Naive thymus-derived CD4-positive, alpha-beta T cell (primary cell): ENCODE results near the gene MTX1. TPM values are rescaled to one million over a fixed set of nuclear protein-coding genes. Genes with fewer than 3 reads are reported as not detected.

Experiments
- ATAC-seq: fragments of 150-1000 bp; cut with Tn5 transposase; 2 replicates; pipeline ENCODE4 v1.10.0; 2021; ENCODE audit warnings: mild to moderate bottlenecking, moderate library complexity
- CTCF ChIA-PET: fragments of 350-600 bp; sonication (Branson Sonifier 250); formaldehyde crosslinking; loops from one replicate; lab custom pipeline; 2021; ENCODE audit warnings: antibody characterized with exemption; lab: Charles Lee
- POLR2A ChIA-PET: fragments of 350-600 bp; sonication (Branson Sonifier 250); formaldehyde crosslinking; loops from one replicate; lab custom pipeline; 2021; ENCODE audit warnings: antibody characterized with exemption, inconsistent platforms; lab: Charles Lee
- DNase-seq, 9 donors: peaks; one replicate each; pipeline versions ENCODE4 v3.0.0 to v3.0.0-alpha.2; 2020 to 2022; ENCODE audit warnings: mixed read lengths in 1 of 9
- H3K27ac ChIP-seq: one replicate; pipeline ENCODE4 v1.7.0; 2013; ENCODE audit warnings: mild to moderate bottlenecking, low read depth, low read length, moderate library complexity
- H3K27me3 ChIP-seq, 2 donors: one replicate each; pipeline ENCODE4 v1.7.0; 2013; ENCODE audit warnings: low read length in 2 of 2, mild to moderate bottlenecking in 2 of 2, moderate library complexity in 2 of 2; ENCODE audit not compliant: control insufficient read depth in 2 of 2, insufficient read depth in 2 of 2
- H3K36me3 ChIP-seq, 3 experiments: 1 replicate in 2 of 3; 2 replicates in 1 of 3; pipeline ENCODE4 v1.7.0; 2013; ENCODE audit warnings: low read length in 3 of 3, mild to moderate bottlenecking in 3 of 3, moderate library complexity in 1 of 3; ENCODE audit not compliant: insufficient read depth in 3 of 3, control insufficient read depth in 2 of 3
- H3K4me1 ChIP-seq, 2 donors: one replicate each; pipeline ENCODE4 v1.7.0; 2013; ENCODE audit warnings: low read length in 2 of 2, mild to moderate bottlenecking in 2 of 2, moderate library complexity in 1 of 2; ENCODE audit not compliant: control insufficient read depth in 2 of 2, insufficient read depth in 2 of 2
- H3K4me3 ChIP-seq: 2 replicates; pipeline ENCODE4 v1.7.0; 2013; ENCODE audit warnings: mild to moderate bottlenecking, low read length
- H3K9me3 ChIP-seq, 3 experiments: 1 replicate in 2 of 3; 2 replicates in 1 of 3; pipeline ENCODE4 v1.7.0; 2013; ENCODE audit warnings: low read length in 3 of 3; ENCODE audit not compliant: control insufficient read depth in 2 of 3
- H3K27ac Mint-ChIP-seq, 9 donors: one replicate each; pipeline ENCODE4 v1.8.0; 2020 to 2022; ENCODE audit warnings: mixed read lengths in 9 of 9, mild to moderate bottlenecking in 8 of 9, moderate library complexity in 5 of 9, inconsistent platforms in 2 of 9
- H3K27me3 Mint-ChIP-seq, 5 donors: one replicate each; pipeline ENCODE4 v1.8.0; 2021 to 2022; ENCODE audit warnings: mixed read lengths in 5 of 5, mild to moderate bottlenecking in 1 of 5
- H3K36me3 Mint-ChIP-seq, 5 donors: one replicate each; pipeline ENCODE4 v1.8.0; 2020 to 2022; ENCODE audit warnings: mixed read lengths in 5 of 5, mild to moderate bottlenecking in 3 of 5, inconsistent platforms in 1 of 5
- H3K4me1 Mint-ChIP-seq, 7 donors: one replicate each; pipeline ENCODE4 v1.8.0; 2020 to 2022; ENCODE audit warnings: mixed read lengths in 7 of 7, mild to moderate bottlenecking in 3 of 7, inconsistent platforms in 1 of 7
- H3K4me3 Mint-ChIP-seq, 10 donors: one replicate each; pipeline ENCODE4 v1.8.0; 2020 to 2022; ENCODE audit warnings: mild to moderate bottlenecking in 10 of 10, mixed read lengths in 10 of 10, moderate library complexity in 6 of 10, inconsistent platforms in 2 of 10
- H3K9me3 Mint-ChIP-seq, 11 donors: one replicate each; pipeline ENCODE4 v1.8.0; 2020 to 2022; ENCODE audit warnings: mixed read lengths in 11 of 11, mild to moderate bottlenecking in 4 of 11, inconsistent platforms in 1 of 11, moderate library complexity in 1 of 11
- intact Hi-C, 2 donors: fragments of 100-400 bp; cut with micrococcal nuclease; formaldehyde crosslinking; loops; one replicate each; pipeline ENCODE4 v1.15.1; 2023
- polyA plus RNA-seq, 2 donors: library from polyadenylated mRNA; unstranded; fragments of 300-500 nt; fragmentation: Illumina TruSeq; gene quantifications; one replicate each; pipeline ENCODE4 v1.2.3, GENCODE V29; 2021
- total RNA-seq, 6 experiments: library from RNA in 5 of 6; stranded (reverse) in 5 of 6; gene quantifications; 1 replicate in 5 of 6; 2 replicates in 1 of 6; pipeline ENCODE4 v1.2.3 and lab custom pipeline; 2021 to 2026

Gene MTX1
- total and polyA plus RNA-seq, 7 experiments from 2014 or later, result 19.5 to 49.9 (median 28.9) TPM

DNA sequence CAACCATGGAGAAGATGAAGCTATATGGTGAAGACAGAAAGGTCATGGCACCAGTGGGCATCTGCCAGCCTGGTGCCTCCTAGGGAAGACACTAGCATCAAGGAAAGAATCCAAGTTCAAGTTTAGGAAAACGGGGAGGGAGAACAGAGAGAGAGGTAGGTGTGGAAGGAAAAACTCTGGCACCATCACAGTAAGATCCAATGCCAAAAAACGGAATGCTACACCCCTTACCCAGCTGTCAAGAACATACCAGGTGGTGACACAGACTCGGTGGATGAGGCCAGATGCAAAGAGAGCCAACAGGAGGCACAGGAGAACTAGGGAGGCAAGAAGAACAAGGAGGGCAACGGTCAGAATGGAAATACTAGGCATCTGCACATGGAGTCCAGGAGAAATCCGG is 39.0 kb upstream of the MTX1 start:
- Mint-ChIP-seq H3K27ac (peak overlapping the region in 1 of 9 donors; percentile 75), H3K9me3 (peaks cover 0 to 4% (median 0%) of the 10 kb centered on the region in 11 donors), H3K4me3 (peak overlapping the region in 3 of 10 donors; percentile 0 to 20 (median 7)), H3K4me1 (peaks cover 27 to 52% (median 38%) of the 10 kb centered on the region in 7 donors), H3K27me3 (peaks cover 0 to 10% (median 0%) of the 10 kb centered on the region in 5 donors), H3K36me3 (peaks cover 3 to 15% (median 11%) of the 10 kb centered on the region in 5 donors)
- ATAC-seq (no peak), DNase-seq (no peak)
- H3K36me3 ChIP-seq, result peaks cover 0 to 24% (median 0%) of the 10 kb centered on the region in 3 experiments
- ChIA-PET CTCF (interaction anchor here (0.5 to 6.6 kb wide), 9 partner anchors 24 to 233 kb away, joined by 3 to 88 read pairs (median 3); partner anchors contain the start of genes MTX1 and PMVK), POLR2A (interaction anchor here (0.6 kb wide), 1 partner anchor 556 kb away, joined by 3 read pairs; no protein-coding TSS in a partner anchor)
- no peaks in the 10 kb centered on the region for H3K9me3 ChIP-seq
- no peak overlapping the region for H3K4me3 ChIP-seq
- H3K27ac ChIP-seq, result no peak overlapping the region
- intact Hi-C loops, result no loop called here
- no peaks in the 10 kb centered on the region for H3K27me3 ChIP-seq
- peaks cover 16 to 22% of the 10 kb centered on the region in 2 donors for H3K4me1 ChIP-seq

GRCh38 chr1:155170101-155170785 is 38.3 kb upstream of the MTX1 start:
- DNase-seq, result no peak
- Histone ChIP-seq H3K36me3 (peaks cover 0 to 24% (median 0%) of the 10 kb centered on the region in 3 experiments), H3K9me3 (no peaks in the 10 kb centered on the region), H3K27me3 (no peaks in the 10 kb centered on the region), H3K4me1 (peaks cover 16 to 22% of the 10 kb centered on the region in 2 donors), H3K4me3 (no peak overlapping the region), H3K27ac (no peak overlapping the region)
- H3K4me3 Mint-ChIP-seq, result peak overlapping the region in 3 of 10 donors; percentile 20 to 53 (median 32)
- peak overlapping the region in 4 of 9 donors; percentile 32 to 83 (median 68) for H3K27ac Mint-ChIP-seq
- H3K9me3 Mint-ChIP-seq, result peaks cover 0 to 4% (median 0%) of the 10 kb centered on the region in 11 donors
- ChIA-PET POLR2A (no interaction called here), CTCF (interaction anchor here (0.6 to 6.6 kb wide), 5 partner anchors 23 to 385 kb away, joined by 3 to 88 read pairs (median 6); no protein-coding TSS in a partner anchor)
- peaks cover 3 to 17% (median 11%) of the 10 kb centered on the region in 5 donors for H3K36me3 Mint-ChIP-seq
- peaks cover 0 to 10% (median 0%) of the 10 kb centered on the region in 5 donors for H3K27me3 Mint-ChIP-seq
- ATAC-seq, result no peak
- intact Hi-C loops, result loop anchor here (5.0 kb wide), 2 partner anchors 72 to 152 kb away; partner anchors contain the start of gene RUSC1 (in 1 of the 2)
- peaks cover 31 to 59% (median 45%) of the 10 kb centered on the region in 7 donors for H3K4me1 Mint-ChIP-seq

DNA sequence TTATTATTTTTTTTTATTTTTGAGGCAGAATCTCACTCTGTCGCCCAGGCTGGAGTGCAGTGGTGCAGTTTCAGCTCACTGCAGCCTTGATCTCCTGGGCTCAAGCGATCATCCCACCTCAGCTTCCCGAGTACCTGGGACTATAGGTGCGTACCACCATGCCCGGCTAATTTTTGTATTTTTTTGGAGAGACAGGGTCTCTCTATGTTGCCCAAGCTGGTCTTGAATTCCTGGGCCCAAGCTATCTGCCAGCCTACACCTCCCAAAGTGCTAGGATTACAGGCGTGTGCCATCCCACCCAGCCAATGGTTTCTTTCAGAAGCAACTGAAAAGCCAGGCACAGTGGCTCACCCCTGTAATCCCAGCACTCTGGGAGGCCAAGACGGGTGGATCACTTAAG is 37.7 kb upstream of the MTX1 start:
- no peak overlapping the region for H3K27ac Mint-ChIP-seq
- no peak overlapping the region for H3K4me3 ChIP-seq
- intact Hi-C loops, result loop anchor here (5.0 kb wide), 2 partner anchors 71 to 151 kb away; partner anchors contain the start of gene RUSC1 (in 1 of the 2)
- ATAC-seq, result no peak
- peaks cover 0 to 8% (median 0%) of the 10 kb centered on the region in 5 donors for H3K27me3 Mint-ChIP-seq
- ChIA-PET CTCF (interaction anchor here (0.7 to 6.6 kb wide), 4 partner anchors 23 to 79 kb away, joined by 3 to 88 read pairs (median 6); no protein-coding TSS in a partner anchor), POLR2A (no interaction called here)
- no peaks in the 10 kb centered on the region for H3K27me3 ChIP-seq
- H3K36me3 Mint-ChIP-seq, result peaks cover 3 to 17% (median 11%) of the 10 kb centered on the region in 5 donors
- peaks cover 16 to 22% of the 10 kb centered on the region in 2 donors for H3K4me1 ChIP-seq
- peaks cover 31 to 59% (median 45%) of the 10 kb centered on the region in 7 donors for H3K4me1 Mint-ChIP-seq
- peaks cover 0 to 4% (median 0%) of the 10 kb centered on the region in 11 donors for H3K9me3 Mint-ChIP-seq
- DNase-seq, result peak in 1 of 9 donors; percentile 18
- H3K36me3 ChIP-seq, result peaks cover 0 to 24% (median 0%) of the 10 kb centered on the region in 3 experiments
- no peak overlapping the region for H3K27ac ChIP-seq
- peak overlapping the region in 2 of 10 donors; percentile 8 to 100 for H3K4me3 Mint-ChIP-seq
- H3K9me3 ChIP-seq, result no peaks in the 10 kb centered on the region

- Histone ChIP-seq H3K4me3 (peak overlapping the region; percentile 90), H3K4me1 (peaks cover 16 to 25% of the 10 kb centered on the region in 2 donors), H3K36me3 (peaks cover 0 to 24% (median 0%) of the 10 kb centered on the region in 3 experiments), H3K9me3 (no peaks in the 10 kb centered on the region), H3K27ac (peak overlapping the region; percentile 88), H3K27me3 (no peaks in the 10 kb centered on the region)
- DNase-seq (peak in 1 of 9 donors; percentile 15), ATAC-seq (peak; percentile 32)
- peak overlapping the region; percentile 95 to 99 (median 98) for H3K27ac Mint-ChIP-seq
- intact Hi-C loops, result loop anchor here (2.0 to 5.0 kb wide), 5 partner anchors 70 to 883 kb away; partner anchors contain the start of genes UBE2Q1 (in 2 of the 2), LAMTOR2 (in 1 of the 2) and RUSC1 (in 1 of the 2)
- ChIA-PET CTCF (interaction anchor here (0.7 to 4.5 kb wide), 22 partner anchors 9 to 216 kb away, joined by 3 to 45 read pairs (median 5); partner anchors contain the start of genes EFNA4, MTX1, PBXIP1 and SCAMP3), POLR2A (interaction anchor here (1.0 to 5.1 kb wide), 8 partner anchors 22 to 189 kb away, joined by 3 to 30 read pairs (median 6); partner anchors contain the start of genes EFNA1 and FLAD1)
- peaks cover 37 to 68% (median 53%) of the 10 kb centered on the region in 7 donors for H3K4me1 Mint-ChIP-seq
- peak overlapping the region; percentile 94 to 100 (median 98) for H3K4me3 Mint-ChIP-seq
- H3K36me3 Mint-ChIP-seq, result peaks cover 3 to 23% (median 11%) of the 10 kb centered on the region in 5 donors
- peaks cover 0 to 4% (median 0%) of the 10 kb centered on the region in 11 donors for H3K9me3 Mint-ChIP-seq
- H3K27me3 Mint-ChIP-seq, result peaks cover 0 to 6% (median 0%) of the 10 kb centered on the region in 5 donors
Observed at GRCh38 chr1:155171836-155172731, 36.4 kb upstream of the MTX1 start.

DNA sequence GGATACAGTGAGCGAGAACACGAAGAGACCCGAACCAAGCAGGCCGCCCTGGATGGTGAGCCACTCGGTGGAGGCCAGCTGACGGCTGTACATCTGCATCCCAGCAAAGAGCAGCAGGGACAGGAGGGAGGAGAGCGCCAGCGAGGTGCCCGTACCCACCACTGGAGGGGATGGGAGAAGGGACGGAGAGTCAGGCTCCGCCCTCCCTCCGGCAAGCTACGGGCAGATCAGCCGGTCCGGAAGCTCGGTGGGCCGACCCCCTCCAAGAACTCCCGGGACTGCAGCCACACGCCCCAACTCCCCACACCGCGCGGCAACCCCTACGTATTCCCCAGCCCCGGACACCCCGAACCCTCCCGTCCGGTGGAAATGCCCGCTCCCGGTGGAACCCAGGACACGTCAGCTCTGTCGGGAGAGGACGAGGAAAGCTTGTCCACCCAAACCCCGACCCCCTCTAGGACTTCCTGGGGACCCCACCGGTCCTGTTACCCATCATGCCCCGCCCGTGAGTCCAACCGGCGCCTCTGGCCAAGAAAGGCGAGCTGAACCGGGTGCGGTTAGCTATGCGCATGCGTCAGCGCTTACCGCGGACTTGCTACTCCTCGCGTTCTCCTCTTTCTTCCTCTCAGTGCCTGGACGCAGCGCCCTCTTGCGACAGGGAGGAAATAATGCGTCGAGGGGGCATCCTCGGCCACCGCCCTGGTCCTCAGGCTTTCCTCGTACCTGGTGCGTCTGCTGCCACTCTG is 35.6 kb upstream of the MTX1 start, which contains the start of gene KRTCAP2:
TSS of gene KRTCAP2 (minus strand) at position 573 of the 746 bp plus-strand sequence. CDS start at position 493, 80 bp downstream.
- ChIA-PET CTCF (interaction anchor here (0.5 to 4.5 kb wide), 22 partner anchors 8 to 217 kb away, joined by 3 to 45 read pairs (median 5); partner anchors contain the start of genes EFNA4, ENTREP3, MTX1 and PBXIP1), POLR2A (interaction anchor here (0.6 to 5.1 kb wide), 13 partner anchors 21 to 218 kb away, joined by 3 to 30 read pairs (median 4); partner anchors contain the start of genes EFNA1 and FLAD1)
- peaks cover 0 to 30% (median 0%) of the 10 kb centered on the region in 3 experiments for H3K36me3 ChIP-seq
- DNase-seq (peak; percentile 89 to 93 (median 92)), ATAC-seq (peak; percentile 91)
- H3K27me3 ChIP-seq, result no peaks in the 10 kb centered on the region
- H3K4me1 ChIP-seq, result peaks cover 11 to 18% of the 10 kb centered on the region in 2 donors
- peak within 1 kb of the TSS; percentile 88 for H3K27ac ChIP-seq
- intact Hi-C loops, result loop anchor here (1.0 to 5.0 kb wide), 12 partner anchors 33 to 882 kb away; partner anchors contain the start of genes DPM3 (in 2 of the 2), UBE2Q1 (in 2 of the 2), CKS1B (in 1 of the 2) and EFNA4 (in 1 of the 2)
- peak within 1 kb of the TSS; percentile 95 to 99 (median 98) for H3K27ac Mint-ChIP-seq
- peaks cover 0 to 6% (median 0%) of the 10 kb centered on the region in 5 donors for H3K27me3 Mint-ChIP-seq
- H3K4me3 Mint-ChIP-seq, result peak within 1 kb of the TSS; percentile 94 to 100 (median 98)
- no peaks in the 10 kb centered on the region for H3K9me3 ChIP-seq
- H3K9me3 Mint-ChIP-seq, result peaks cover 0 to 4% (median 0%) of the 10 kb centered on the region in 11 donors
- H3K4me3 ChIP-seq, result peak within 1 kb of the TSS; percentile 90
- H3K4me1 Mint-ChIP-seq, result peaks cover 32 to 60% (median 47%) of the 10 kb centered on the region in 7 donors
- H3K36me3 Mint-ChIP-seq, result peaks cover 6 to 27% (median 11%) of the 10 kb centered on the region in 5 donors
